Pancreas (tissue), 10 donors: Measurements from ENCODE around the gene HOXA10. TPM values are rescaled to one million over a fixed set of nuclear protein-coding genes. Genes with fewer than 3 reads are reported as not detected.

Source experiments
- ATAC-seq, 4 donors: fragments of 200-7000 bp; cut with Tn5 transposase; one replicate each; pipeline versions ENCODE4 v1.8.0 to v1.9.1; 2020; ENCODE audit warnings: mild to moderate bottlenecking in 4 of 4, moderate library complexity in 4 of 4
- DNase-seq, 6 donors: peaks; one replicate each; pipeline ENCODE4 v3.0.0-alpha.2; 2020
- FAIRE-seq: peaks from 2 replicates; lab custom pipeline; 2012; peaks lifted over from hg19 to GRCh38; lab: Jason Lieb, UNC
- H3K27ac ChIP-seq, 4 donors: fragments of 200-600 bp; sonication (generic); 1 replicate in 3 of 4; 2 replicates in 1 of 4; pipeline versions ENCODE4 v1.5.0 to v1.8.0; 2020
- H3K27me3 ChIP-seq, 4 donors: fragments of 200-600 bp; one replicate each; pipeline ENCODE4 v1.8.0; 2021
- H3K36me3 ChIP-seq, 3 donors: fragments of 200-600 bp; sonication (generic) in 1 of 3; one replicate each; pipeline versions ENCODE4 v1.5.0 to v1.8.0; 2020 to 2021
- H3K4me1 ChIP-seq, 3 donors: fragments of 200-600 bp; one replicate each; pipeline ENCODE4 v1.8.0; 2021
- H3K4me3 ChIP-seq, 4 donors: fragments of 200-600 bp; sonication (generic) in 2 of 4; one replicate each; pipeline versions ENCODE4 v1.5.0 to v1.8.0; 2020 to 2021
- H3K9me3 ChIP-seq, 4 donors: fragments of 200-600 bp; one replicate each; pipeline ENCODE4 v1.8.0; 2021
- WGBS, 2 donors: extraction: QIAGEN DNeasy Blood & Tissue Kit; methylation state at CpG; one replicate each; pipeline ENCODE4 v1.1.7; 2013; 5-methylcytosine and 5-hydroxymethylcytosine counted together
- intact Hi-C, 3 donors: fragments of 100-400 bp; cut with DNase I; formaldehyde crosslinking; loops; one replicate each; pipeline versions ENCODE4 v1.11.1 to v1.14.2; 2022
- polyA plus RNA-seq, 2 donors: library from polyadenylated mRNA; stranded (reverse); fragments of 200-250 nt; gene quantifications; one replicate each; pipeline ENCODE4 v1.2.3, GENCODE V29; 2013
- total RNA-seq, 6 donors: library from RNA; stranded (reverse); fragmentation: NEBNext Ultra II Directional in 4 of 6; extraction: Animal tissue kit (Norgen Biotek cat#: 25700) in 4 of 6; gene quantifications; one replicate each; pipeline versions ENCODE4 v1.2.1 to v1.2.4, GENCODE V29; 2021 to 2023
- TF ChIP-seq, protein P1 (sequence below), 4 donors: fragments of 200-600 bp; sonication (generic) in 3 of 4; IDR thresholded peaks; one replicate each; pipeline versions ENCODE4 v1.5.0 to v1.8.0; 2021; ENCODE audit warnings: antibody characterized with exemption in 4 of 4
- donor health status: healthy with polysubstance abuse.
- donor health status: DM: no; HTN: no; CAD: no; lungs with moderate emphysema.
- donor health status: DM: no; HTN: no; CAD: no.
- donor health status: control.
- donor health status: control.
- donor health status: Bipolar disorder and iron deficiency.
- donor health status: DM: yes; HTN: yes; CAD: no.
- donor health status: DM: no; HTN: no; CAD: no.
- donor health status: DM: no; HTN: no; CAD: no.
- donor health status: DM: yes; HTN: yes; CAD: no.

The HOXA10 gene
- total and polyA plus RNA-seq, 8 donors: 0.09 to 0.18 (median 0.14) TPM; not detected in 4

DNA sequence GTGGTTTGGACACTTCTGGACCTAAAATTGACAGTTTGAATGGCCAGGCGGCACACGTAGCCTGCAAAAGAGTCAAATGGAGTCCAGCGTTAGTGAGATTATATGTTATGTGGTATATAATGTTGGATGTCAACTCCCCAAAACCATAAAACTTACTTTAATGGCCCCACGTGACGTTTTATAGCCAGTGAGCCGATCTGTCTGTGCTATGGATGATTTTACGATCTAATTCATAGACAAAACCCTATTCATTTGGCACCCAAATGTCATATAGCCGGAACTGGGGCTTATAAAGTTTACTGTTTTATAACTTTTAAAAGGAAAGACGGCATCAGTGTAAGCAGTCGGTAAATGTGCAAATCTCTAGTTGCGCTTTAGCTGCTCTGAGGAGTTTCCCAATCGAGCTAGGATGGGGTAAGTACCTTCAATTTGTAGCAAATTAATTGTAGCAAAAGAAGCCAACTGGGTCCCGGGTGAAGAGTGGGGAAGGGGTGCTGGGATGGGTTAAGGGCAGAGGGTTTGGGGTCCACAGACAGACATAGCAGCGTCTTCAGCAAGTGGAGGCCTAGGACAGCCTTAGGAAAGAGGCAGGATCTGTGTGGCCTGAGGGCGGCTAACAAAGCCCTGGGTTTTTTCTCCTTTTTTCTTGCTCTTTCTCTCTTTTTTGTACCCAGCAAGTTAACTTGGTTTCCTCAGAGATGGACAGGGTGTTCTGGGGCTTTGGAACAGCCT, 33.8 kb downstream of the HOXA10 start:
- Histone ChIP-seq H3K27me3 (peaks cover 2 to 78% (median 23%) of the 10 kb centered on the region in 4 donors), H3K4me3 (no peak overlapping the region), H3K4me1 (peaks cover 0 to 4% (median 3%) of the 10 kb centered on the region in 3 donors), H3K36me3 (no peaks in the 10 kb centered on the region), H3K9me3 (no peaks in the 10 kb centered on the region), H3K27ac (peak overlapping the region in 1 of 4 donors; percentile 8)
- 23 to 28% methylated on average over 15 of the region's 15 CpGs for WGBS, 2 donors
- no peak for ATAC-seq
- no peak for DNase-seq
- no peak for FAIRE-seq
- TF ChIP-seq, protein P1, sequence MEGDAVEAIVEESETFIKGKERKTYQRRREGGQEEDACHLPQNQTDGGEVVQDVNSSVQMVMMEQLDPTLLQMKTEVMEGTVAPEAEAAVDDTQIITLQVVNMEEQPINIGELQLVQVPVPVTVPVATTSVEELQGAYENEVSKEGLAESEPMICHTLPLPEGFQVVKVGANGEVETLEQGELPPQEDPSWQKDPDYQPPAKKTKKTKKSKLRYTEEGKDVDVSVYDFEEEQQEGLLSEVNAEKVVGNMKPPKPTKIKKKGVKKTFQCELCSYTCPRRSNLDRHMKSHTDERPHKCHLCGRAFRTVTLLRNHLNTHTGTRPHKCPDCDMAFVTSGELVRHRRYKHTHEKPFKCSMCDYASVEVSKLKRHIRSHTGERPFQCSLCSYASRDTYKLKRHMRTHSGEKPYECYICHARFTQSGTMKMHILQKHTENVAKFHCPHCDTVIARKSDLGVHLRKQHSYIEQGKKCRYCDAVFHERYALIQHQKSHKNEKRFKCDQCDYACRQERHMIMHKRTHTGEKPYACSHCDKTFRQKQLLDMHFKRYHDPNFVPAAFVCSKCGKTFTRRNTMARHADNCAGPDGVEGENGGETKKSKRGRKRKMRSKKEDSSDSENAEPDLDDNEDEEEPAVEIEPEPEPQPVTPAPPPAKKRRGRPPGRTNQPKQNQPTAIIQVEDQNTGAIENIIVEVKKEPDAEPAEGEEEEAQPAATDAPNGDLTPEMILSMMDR (IDR thresholded peaks at IDR 0.05): no peak
- intact Hi-C loops: no loop called here

DNA sequence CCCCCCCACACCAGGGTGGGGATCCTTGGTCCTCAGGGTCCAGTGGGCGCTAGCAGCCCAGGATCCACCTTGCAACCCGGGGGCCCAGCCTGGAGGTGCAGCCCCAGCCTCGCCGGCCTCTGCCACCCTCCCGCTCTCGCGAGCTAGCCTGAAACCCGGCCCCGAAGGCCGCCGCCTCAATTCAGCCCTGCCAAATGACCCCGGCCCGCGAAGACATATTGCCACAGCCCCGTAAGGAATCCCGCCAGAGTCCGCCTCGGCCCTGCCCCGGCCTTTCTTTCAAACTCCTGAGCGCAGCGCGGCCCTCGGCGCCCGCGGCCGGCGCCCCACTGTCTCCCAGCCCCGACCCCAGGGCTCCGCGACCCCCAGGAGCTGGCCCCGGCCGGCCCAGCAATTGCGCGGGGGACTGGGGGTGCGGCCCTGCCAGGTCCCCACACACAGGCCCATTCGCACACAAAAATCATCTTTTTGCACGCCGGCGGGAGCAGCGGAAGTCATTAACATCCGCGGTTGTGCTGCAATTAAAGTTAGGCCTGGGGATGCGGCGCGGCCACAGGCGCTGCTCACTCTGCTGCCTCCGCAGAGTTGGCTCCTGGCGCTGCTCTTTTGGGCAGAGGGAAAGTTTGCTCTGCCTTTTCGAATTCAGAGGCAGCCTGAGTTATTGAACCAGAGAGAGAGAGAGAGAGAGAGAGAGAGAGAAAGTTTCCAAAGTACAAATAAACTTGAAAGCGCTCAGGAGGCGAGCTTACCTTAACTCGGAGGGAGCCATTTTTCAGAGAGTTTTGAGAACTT, 34.6 kb downstream of the HOXA10 start:
- no peaks in the 10 kb centered on the region for H3K9me3 ChIP-seq
- H3K4me1 ChIP-seq: peaks cover 0 to 4% (median 3%) of the 10 kb centered on the region in 3 donors
- peak overlapping the region in 2 of 4 donors; percentile 8 to 9 for H3K27ac ChIP-seq
- intact Hi-C loops: no loop called here
- TF ChIP-seq, protein P1 (IDR thresholded peaks at IDR 0.05): no peak
- FAIRE-seq (no peak), DNase-seq (peak in 1 of 6 donors; percentile 56), ATAC-seq (no peak)
- WGBS, 2 donors: 12 to 15% methylated on average over 42 to 53 of the region's 53 CpGs
- H3K4me3 ChIP-seq: no peak overlapping the region
- no peaks in the 10 kb centered on the region for H3K36me3 ChIP-seq
- peaks cover 0 to 78% (median 21%) of the 10 kb centered on the region in 4 donors for H3K27me3 ChIP-seq

DNA sequence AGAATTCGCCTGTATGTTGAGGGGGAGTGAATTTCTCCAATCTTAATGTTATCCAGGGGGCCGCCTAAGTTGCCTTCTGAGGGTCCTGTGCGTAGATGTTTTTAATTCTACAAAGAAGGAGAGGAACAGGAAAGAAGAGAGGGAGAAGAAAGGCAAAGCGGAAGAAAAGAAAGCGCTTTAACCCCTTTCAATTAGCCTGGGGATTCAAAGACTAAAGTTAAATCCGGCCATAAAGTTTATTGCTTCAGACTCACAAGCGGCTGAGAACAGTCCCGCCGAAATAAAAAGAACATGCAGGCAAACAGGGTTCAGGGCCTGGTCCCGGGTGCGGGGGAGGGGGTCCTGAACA, 35.2 kb downstream of the HOXA10 start:
- Histone ChIP-seq H3K27ac (peak overlapping the region in 2 of 4 donors; percentile 9 to 15), H3K36me3 (no peaks in the 10 kb centered on the region), H3K4me1 (peaks cover 0 to 4% (median 3%) of the 10 kb centered on the region in 3 donors), H3K4me3 (no peak overlapping the region), H3K27me3 (peaks cover 0 to 72% (median 19%) of the 10 kb centered on the region in 4 donors), H3K9me3 (no peaks in the 10 kb centered on the region)
- ATAC-seq: no peak
- no peak for DNase-seq
- no peak for FAIRE-seq
- WGBS, 2 donors: 15 to 20% methylated on average over 11 of the region's 11 CpGs
- intact Hi-C loops: no loop called here
- TF ChIP-seq, protein P1 (IDR thresholded peaks at IDR 0.05): no peak

DNA sequence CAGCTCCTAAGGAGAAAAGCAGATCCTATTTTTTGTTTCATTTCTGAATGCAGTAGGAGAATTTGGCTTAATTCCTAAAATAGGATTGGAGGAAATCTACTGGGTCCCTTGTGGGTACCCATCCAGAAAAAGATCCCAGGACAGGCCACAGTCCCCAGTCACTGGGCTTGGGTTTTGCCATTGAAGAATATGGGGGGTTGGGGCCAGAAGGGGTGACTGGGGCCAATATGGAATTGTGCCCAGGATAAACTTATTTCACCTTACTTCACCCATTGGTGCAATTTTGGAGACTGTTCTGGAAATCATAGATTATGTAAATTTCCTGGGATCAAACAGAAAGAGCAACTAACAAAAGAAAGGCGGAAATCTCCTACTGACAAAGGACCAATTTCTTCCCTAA, 35.6 kb downstream of the HOXA10 start:
- peaks cover 0 to 4% (median 0%) of the 10 kb centered on the region in 3 donors for H3K4me1 ChIP-seq
- WGBS, 2 donors: 48 to 65% methylated on average over 1 of the region's 1 CpG
- H3K4me3 ChIP-seq: no peak overlapping the region
- FAIRE-seq (no peak), DNase-seq (no peak), ATAC-seq (no peak)
- TF ChIP-seq, protein P1 (IDR thresholded peaks at IDR 0.05): no peak
- H3K27ac ChIP-seq: peak overlapping the region in 1 of 4 donors; percentile 15
- H3K36me3 ChIP-seq: no peaks in the 10 kb centered on the region
- H3K9me3 ChIP-seq: no peaks in the 10 kb centered on the region
- peaks cover 3 to 71% (median 18%) of the 10 kb centered on the region in 4 donors for H3K27me3 ChIP-seq
- intact Hi-C loops: no loop called here
